Measurements from ENCODE around the gene CHKA.

CHKA gene

DNA sequence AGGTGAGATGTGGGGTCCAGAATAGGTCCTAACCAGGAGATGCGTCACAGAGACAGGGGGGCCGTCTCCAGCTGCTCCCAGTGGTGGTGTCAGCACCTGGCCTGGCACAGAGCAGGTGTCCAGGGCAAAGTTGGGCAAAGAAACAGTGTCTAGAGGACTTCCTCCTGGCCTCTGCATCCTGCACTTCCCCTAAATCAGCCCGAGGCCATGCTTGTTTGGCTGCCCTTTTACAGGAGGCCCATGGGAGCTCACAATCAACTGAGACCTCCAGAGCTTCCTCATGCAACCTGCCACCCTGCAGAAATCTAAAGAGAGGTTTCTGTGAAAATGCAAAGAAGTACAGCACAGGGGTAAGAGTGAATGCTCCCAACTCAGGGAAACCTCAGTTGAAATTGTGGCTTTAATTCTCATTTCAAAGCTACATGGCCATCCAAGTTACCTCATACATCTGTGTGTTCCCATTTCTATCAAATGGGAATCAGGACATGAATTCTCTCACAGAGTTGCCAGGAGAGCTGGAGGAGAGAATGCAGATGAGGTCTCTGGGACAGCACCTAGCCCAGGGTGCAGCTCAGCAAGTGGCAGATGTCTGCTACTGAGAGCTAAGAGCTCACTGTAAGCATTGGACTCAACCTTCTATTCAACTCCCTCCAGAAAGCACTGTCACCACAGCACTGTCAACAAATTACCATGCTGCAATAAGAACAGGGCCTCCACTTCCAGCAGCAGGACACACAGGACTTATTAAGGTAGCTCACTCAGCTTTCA, 49.7 kb downstream of the CHKA start:
- DNase-seq (ENCODE audit: low read depth in 3 of 3): no peak

DNA sequence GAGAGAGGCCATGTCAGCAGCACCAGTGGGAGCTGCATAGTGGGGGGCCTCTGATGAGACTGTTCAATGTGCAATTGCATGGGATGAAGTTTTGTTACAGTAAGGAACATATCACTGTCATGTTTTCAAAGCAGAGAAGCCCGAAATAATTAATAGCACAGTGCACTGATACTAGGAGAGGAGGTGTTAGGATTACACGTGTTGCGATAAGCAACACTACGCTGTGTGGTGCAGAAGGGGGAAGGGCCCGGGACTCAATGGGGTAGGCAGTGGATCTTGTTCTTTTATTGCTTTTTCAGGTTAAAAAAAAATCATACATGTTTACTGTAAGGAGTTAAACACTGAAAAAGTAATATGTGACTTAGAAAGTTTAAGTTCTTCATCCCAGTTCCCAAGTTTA, 53.2 kb downstream of the CHKA start:
- no peak for DNase-seq (ENCODE audit: low read depth in 3 of 3)

GRCh38 chr11:68066742-68067141, 54.4 kb downstream of the CHKA start:
- DNase-seq (ENCODE audit: low read depth in 3 of 3): no peak

DNA sequence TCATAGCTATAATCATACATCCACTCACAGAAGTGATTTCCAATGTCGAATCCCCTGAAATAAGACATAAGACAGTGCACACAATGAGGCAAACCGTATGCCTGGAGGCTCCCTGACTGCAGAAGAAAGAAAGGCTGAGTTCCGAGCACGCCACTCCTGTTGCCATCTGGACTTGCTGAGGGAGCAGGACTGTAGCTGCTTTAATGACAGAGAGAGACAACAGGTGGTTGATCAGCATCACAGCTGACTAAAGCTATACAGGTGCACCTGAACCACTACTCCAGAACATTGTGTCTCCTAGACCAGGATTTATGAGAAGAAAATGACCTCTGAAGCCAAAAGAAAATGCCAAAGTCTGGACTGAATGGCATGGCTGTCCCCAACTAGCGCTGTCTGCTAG, 55.3 kb downstream of the CHKA start:
- no peak for DNase-seq (ENCODE audit: low read depth in 3 of 3)

DNA sequence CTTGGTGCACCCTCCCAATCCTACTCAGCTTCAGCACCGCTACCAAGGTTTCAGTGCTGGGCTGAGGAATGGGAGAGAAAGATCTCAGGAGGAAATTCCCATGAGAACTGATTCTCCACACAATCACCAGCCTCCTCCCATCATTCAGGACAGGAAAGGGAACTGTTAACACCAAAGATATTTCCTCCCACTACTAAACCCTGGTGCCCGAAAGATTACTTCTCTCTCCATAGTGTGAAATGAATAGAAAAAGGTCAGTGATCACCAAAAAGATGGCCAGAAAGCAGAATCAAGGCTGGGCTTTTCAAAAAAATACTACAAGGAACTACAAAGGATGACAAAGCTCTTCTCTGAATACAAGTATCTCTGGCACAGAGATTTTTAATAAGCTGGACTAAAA, 56.3 kb downstream of the CHKA start:
- no peak for DNase-seq (ENCODE audit: low read depth in 3 of 3)

DNA sequence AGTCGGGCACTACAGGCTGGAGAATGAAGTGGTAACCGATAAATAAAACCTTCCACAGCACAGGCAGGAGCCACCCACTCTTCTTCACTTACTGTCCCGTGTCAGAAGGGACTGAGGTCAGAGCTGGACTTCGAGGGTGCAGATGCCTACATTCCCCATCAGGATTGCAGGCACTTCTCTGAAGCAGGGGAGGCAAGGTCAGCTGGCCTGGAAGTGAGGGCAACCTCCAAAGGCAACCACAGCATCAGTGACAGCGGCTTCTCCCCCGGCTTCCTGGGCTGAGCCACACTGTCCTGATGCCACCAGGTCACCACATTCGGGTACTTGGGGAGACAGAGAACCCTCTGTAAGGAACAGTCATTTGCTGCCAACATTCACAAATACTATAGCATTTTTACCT, 59.7 kb downstream of the CHKA start:
- DNase-seq (ENCODE audit: low read depth in 3 of 3): no peak

GRCh38 chr11:68057807-68058206, 63.4 kb downstream of the CHKA start:
- DNase-seq (ENCODE audit: low read depth in 3 of 3): no peak

DNA sequence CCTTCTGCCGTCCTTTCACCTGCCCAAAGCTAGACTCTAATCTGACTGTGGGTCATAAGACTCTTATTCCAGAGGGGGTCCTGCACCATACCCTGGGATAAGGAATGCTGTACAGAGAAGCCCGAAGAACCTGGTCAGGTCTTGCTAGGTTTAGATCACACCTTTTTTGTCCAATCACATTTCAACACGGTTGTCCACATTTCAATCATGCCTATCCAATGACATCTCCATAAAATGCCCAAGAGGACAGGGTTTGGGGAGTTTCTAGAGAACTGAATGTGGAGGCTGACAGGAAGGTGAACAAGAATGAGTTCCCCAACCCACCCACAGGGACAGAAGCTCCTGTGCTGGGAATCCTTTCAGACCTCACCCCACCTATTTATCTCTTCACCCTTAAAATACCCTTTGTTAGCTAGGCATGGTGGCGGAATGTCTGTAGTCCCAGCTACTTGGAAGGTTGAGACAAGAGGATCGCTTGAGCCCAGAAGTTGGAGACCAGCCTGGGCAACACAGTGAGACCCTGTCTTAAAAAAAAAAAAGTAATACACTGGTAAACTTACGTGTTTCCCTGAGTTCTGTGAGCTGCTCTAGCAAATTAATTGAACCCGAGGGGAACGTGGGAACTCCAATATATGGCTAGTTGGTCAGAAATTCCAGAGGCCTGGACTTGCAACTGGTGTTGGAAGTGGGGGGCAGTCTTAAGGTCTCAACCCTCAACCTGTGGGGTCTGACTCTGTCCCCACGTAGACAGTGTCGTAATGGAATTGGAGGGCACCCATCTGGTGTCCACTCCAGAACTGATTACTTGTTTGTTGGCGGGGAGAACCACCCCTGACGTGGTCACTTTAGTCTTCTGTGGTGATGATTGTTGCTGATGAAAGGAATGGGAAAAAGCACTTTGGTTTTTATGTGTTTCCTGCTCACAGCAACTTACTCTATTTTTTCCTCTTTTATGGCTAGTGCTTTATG, 64.6 kb downstream of the CHKA start:
- DNase-seq (ENCODE audit: low read depth in 3 of 3): no peak

DNA sequence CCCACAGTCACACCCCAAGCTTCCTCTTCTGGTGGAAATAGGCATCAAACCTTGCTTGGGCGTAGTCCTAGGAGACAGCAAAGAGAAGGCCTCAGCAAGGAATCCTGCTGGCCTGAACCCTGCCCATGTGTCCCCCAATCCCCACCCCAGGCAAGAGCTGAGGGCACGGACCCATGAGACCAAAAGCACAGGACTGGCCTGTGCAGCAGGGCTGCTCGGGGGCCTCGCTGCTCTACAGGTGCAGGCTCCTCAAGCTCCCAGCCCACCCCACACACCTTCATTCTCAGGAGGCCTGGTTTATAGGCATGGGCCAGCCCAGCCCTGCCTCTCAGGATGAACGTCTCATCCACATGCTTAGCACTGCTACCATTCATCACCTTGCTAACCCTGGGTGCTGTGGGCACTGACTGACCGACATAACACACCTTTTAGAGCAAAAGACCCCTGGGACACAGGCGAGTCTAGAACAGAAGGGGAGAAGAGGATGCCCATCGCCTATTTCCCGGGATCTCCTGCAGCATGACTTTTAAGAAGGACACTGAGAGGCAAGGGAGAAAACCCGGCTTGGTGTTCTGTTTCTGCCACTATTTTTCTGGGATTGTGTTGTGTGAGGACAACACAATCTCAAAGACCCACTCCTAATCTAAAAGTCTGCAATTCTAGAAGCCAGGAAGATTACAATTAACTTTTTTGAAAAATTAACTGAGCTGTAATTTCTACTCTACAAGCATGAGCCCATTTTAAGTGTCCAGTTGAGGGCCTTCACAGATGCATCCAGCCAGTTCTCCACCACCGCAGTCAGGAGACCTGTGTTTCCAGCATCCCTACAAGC, 67.0 kb downstream of the CHKA start:
- DNase-seq (ENCODE audit: low read depth in 3 of 3): no peak

DNA sequence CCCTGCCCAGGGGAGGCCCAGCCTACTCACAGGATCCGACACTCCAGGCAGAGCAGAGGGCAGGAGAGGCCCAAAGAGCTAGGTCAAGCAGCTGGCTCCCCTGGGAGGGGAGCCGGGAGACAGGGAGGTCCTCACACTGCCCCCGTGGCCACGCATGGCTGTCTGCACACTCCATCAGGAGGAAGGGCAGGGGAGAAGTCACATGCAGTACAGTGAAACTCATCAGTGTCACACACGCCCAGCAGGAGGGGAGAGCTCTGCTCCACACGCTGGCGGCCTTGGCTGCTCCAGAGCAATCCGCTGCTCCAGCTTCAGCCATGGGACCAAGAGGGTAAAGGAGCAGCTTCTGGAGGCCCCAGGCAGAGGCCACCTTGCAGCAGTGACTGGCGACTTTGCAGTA, 68.1 kb downstream of the CHKA start:
- no peak for DNase-seq (ENCODE audit: low read depth in 3 of 3)

- DNase-seq (ENCODE audit: low read depth in 3 of 3): no peak
Observed at GRCh38 chr11:68052137-68052873, 68.9 kb downstream of the CHKA start.

DNA sequence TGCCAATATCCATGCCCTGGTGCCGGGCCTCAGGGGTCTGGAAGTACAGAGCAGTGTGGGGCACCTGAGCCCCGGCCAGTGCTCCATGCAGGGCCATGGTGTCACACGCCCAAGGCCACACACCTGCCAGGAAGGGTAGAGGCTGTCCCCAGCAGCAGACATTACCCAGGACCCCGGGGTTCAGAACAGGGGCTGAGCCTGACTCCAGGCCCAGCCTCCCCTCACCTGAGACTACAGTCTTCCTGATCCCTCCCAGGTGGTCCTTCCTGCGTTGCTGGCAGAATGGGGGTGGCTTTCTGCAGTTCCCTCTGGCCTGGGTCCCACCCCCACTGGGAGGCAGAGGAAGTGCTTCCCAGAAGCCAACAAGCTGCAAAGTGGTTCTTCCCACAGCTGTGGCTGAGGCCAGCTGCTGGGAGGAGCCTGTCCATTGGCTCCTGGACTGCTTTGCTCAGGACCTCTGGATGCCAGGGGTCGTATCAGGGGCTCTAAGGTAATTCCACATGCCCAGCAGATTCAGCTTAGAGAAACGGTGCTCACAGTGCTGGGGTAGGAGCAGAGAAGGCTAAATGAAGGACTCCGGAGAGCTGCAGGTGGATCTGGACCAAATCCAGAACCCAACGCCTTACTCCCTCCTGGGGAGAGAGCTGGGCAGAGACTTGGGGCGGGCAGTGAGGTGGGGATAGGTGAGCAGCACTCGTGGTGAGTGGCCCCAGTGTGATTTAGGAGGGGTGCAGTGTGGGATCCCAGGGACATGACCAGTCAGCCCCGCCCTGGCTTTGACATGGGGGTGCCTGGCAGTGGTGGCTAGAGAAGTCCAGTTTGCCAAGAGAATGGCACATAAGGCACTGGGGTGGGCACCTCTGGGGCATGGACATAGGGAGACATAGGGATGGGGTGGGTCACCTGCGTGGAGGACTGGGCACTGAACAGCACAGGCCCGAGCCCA, 69.7 kb downstream of the CHKA start:
- no peak for DNase-seq (ENCODE audit: low read depth in 3 of 3)

- no peak for DNase-seq (ENCODE audit: low read depth in 3 of 3)
Observed at GRCh38 chr11:68050371-68050841, 70.8 kb downstream of the CHKA start.

DNA sequence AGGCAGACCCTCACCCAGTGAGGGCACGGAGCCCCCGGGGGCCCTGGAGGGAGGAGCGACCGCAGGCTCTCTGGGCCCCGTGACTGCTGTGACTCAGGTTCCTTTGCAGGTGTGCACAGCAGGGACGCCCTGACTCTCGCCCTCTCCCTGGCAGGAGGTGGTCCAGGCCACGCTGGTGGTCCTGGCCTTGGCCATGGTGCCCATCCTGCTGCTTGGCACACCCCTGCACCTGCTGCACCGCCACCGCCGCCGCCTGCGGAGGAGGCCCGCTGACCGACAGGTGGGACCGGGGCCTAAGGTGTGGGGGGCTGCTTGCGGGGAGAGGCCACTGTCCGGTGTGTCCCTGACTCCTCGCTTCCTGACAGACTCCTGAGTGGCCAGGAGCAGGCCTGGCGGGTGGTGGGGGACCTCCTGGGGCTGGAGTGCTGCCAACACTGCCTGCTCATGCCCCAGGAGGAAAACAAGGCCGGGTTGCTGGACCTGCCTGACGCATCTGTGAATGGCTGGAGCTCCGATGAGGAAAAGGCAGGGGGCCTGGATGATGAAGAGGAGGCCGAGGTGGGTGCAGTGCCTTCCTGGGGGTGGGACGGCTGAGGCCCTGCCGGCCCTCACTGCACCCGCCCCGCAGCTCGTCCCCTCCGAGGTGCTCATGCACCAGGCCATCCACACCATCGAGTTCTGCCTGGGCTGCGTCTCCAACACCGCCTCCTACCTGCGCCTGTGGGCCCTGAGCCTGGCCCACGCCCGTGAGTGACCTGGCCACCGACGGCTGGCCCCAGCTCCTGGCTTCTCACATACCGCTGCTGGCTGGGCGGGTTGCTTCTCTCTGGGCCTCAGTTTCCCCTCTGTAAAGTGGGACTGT, 71.4 kb downstream of the CHKA start:
- no peak for DNase-seq (ENCODE audit: low read depth in 3 of 3)

GRCh38 chr11:68048681-68049508, 72.3 kb downstream of the CHKA start:
- no peak for DNase-seq (ENCODE audit: low read depth in 3 of 3)

DNA sequence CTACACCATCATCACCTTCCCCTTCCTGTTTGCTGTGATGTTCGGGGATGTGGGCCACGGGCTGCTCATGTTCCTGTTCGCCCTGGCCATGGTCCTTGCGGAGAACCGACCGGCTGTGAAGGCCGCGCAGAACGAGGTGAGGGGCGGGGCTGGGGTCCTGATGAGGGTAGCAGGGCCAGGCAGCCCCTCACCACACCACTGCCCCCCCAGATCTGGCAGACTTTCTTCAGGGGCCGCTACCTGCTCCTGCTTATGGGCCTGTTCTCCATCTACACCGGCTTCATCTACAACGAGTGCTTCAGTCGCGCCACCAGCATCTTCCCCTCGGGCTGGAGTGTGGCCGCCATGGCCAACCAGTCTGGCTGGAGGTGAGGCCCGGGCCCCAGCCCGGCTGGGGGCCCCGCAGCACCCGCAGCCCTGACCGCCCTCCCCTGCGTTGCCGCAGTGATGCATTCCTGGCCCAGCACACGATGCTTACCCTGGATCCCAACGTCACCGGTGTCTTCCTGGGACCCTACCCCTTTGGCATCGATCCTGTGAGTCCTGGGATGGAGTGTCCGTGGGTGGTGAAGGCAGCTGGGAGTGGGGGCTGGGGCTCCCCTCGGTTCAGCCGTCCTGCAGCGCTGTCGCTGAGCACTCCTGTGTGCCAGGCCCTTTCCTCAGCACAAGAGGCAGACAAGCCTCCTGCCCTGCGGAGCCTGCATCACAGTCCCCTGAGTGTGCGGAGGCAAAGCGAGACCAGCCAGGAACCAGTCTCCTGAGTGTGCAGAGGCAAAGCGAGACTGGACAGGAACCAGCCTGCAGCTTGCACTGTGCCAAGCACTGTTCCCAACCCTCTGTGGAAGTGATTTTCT, 73.5 kb downstream of the CHKA start:
- no peak for DNase-seq (ENCODE audit: low read depth in 3 of 3)

GRCh38 chr11:68044898-68045351, 76.3 kb downstream of the CHKA start:
- no peak for DNase-seq (ENCODE audit: low read depth in 3 of 3)

Data from stimulated activated CD4-positive, alpha-beta T cell treated with anti-CD3 and anti-CD28 coated beads, TNF-alpha, amount 100 ng/mL, for 24 hours (primary cell).